CD4-positive, alpha-beta memory T cell (primary cell): ENCODE results near the gene KRTAP17-1. TPM values are rescaled to one million over a fixed set of nuclear protein-coding genes. Genes with fewer than 3 reads are reported as not detected.

Experiments
- CTCF ChIA-PET: fragments of 350-600 bp; sonication (Branson Sonifier 250); formaldehyde crosslinking; loops from one replicate; lab custom pipeline; 2021; ENCODE audit warnings: inconsistent platforms; ENCODE audit not compliant: partially characterized antibody; lab: Charles Lee
- POLR2A ChIA-PET: fragments of 350-600 bp; sonication (Branson Sonifier 250); formaldehyde crosslinking; loops from one replicate; lab custom pipeline; 2021; ENCODE audit not compliant: partially characterized antibody; lab: Charles Lee
- DNase-seq, 5 donors: peaks; one replicate each; pipeline versions ENCODE4 v3.0.0 to v3.0.0-alpha.2; 2020 to 2022; ENCODE audit warnings: mixed read lengths in 1 of 5
- H3K27ac ChIP-seq: one replicate; pipeline ENCODE4 v1.7.0; 2013; ENCODE audit warnings: low read depth, low read length
- H3K27me3 ChIP-seq: 2 replicates; pipeline ENCODE4 v1.7.0; 2013; ENCODE audit warnings: mild to moderate bottlenecking, low read length, moderate library complexity; ENCODE audit not compliant: insufficient read depth
- H3K36me3 ChIP-seq: 2 replicates; pipeline ENCODE4 v1.7.0; 2013; ENCODE audit warnings: mild to moderate bottlenecking, low read length, moderate library complexity; ENCODE audit not compliant: insufficient read depth
- H3K4me1 ChIP-seq: 2 replicates; pipeline ENCODE4 v1.7.0; 2013; ENCODE audit warnings: mild to moderate bottlenecking, low read length, moderate library complexity; ENCODE audit not compliant: insufficient read depth
- H3K4me3 ChIP-seq, 2 donors: one replicate each; pipeline ENCODE4 v1.7.0; 2013; ENCODE audit warnings: low read length in 2 of 2, mild to moderate bottlenecking in 1 of 2
- H3K9me3 ChIP-seq, 2 donors: one replicate each; pipeline ENCODE4 v1.7.0; 2013; ENCODE audit warnings: low read length in 2 of 2, control low read depth in 1 of 2; ENCODE audit not compliant: control insufficient read depth in 1 of 2
- H3K27ac Mint-ChIP-seq, 7 donors: one replicate each; pipeline ENCODE4 v1.8.0; 2020 to 2021; ENCODE audit warnings: mixed read lengths in 7 of 7, mild to moderate bottlenecking in 6 of 7, inconsistent platforms in 3 of 7, moderate library complexity in 3 of 7
- H3K27me3 Mint-ChIP-seq, 2 donors: one replicate each; pipeline ENCODE4 v1.8.0; 2020 to 2021; ENCODE audit warnings: mixed read lengths in 2 of 2
- H3K36me3 Mint-ChIP-seq, 2 donors: one replicate each; pipeline ENCODE4 v1.8.0; 2020 to 2021; ENCODE audit warnings: mixed read lengths in 2 of 2, inconsistent platforms in 1 of 2, mild to moderate bottlenecking in 1 of 2
- H3K4me1 Mint-ChIP-seq, 4 donors: one replicate each; pipeline ENCODE4 v1.8.0; 2020 to 2021; ENCODE audit warnings: mixed read lengths in 4 of 4, mild to moderate bottlenecking in 1 of 4
- H3K4me3 Mint-ChIP-seq, 8 donors: one replicate each; pipeline ENCODE4 v1.8.0; 2020 to 2021; ENCODE audit warnings: mixed read lengths in 8 of 8, mild to moderate bottlenecking in 7 of 8, moderate library complexity in 6 of 8, inconsistent platforms in 3 of 8
- H3K9me3 Mint-ChIP-seq, 8 donors: one replicate each; pipeline ENCODE4 v1.8.0; 2020 to 2021; ENCODE audit warnings: mixed read lengths in 8 of 8, mild to moderate bottlenecking in 5 of 8, inconsistent platforms in 3 of 8, moderate library complexity in 1 of 8
- intact Hi-C: fragments of 100-400 bp; cut with micrococcal nuclease; formaldehyde crosslinking; loops from one replicate; pipeline ENCODE4 v1.15.1; 2023
- polyA plus RNA-seq, 2 donors: library from polyadenylated mRNA; unstranded; fragments of 300-500 nt; fragmentation: Illumina TruSeq; gene quantifications; one replicate each; pipeline ENCODE4 v1.2.3, GENCODE V29; 2021
- total RNA-seq, 2 experiments: library from RNA; stranded (reverse); gene quantifications; one replicate each; pipeline ENCODE4 v1.2.3, GENCODE V29; 2021

KRTAP17-1 gene
- total and polyA plus RNA-seq, 4 experiments from 2014 or later = not detected

- peaks cover 52% of the 10 kb centered on the region for H3K4me1 ChIP-seq
- H3K4me1 Mint-ChIP-seq = peaks cover 23 to 58% (median 45%) of the 10 kb centered on the region in 4 donors
- no peaks in the 10 kb centered on the region for H3K36me3 ChIP-seq
- intact Hi-C loops = loop anchor here (2.0 to 5.0 kb wide), 8 partner anchors 17 to 520 kb away; partner anchors contain the start of gene KRTAP4-16
- DNase-seq = peak; percentile 39 to 65 (median 61)
- peak overlapping the region in 1 of 8 donors; percentile 67 for H3K4me3 Mint-ChIP-seq
- H3K27me3 Mint-ChIP-seq = no peaks in the 10 kb centered on the region
- H3K9me3 ChIP-seq = no peaks in the 10 kb centered on the region
- H3K27ac Mint-ChIP-seq = peak overlapping the region; percentile 85 to 92 (median 85)
- H3K27me3 ChIP-seq = no peaks in the 10 kb centered on the region
- peaks cover 2 to 3% of the 10 kb centered on the region in 2 donors for H3K36me3 Mint-ChIP-seq
- ChIA-PET POLR2A (interaction anchor here (0.8 to 6.7 kb wide), 13 partner anchors 10 to 367 kb away, joined by 3 to 59 read pairs (median 4); partner anchors contain the start of gene KRTAP16-1), CTCF (interaction anchor here (0.7 to 5.2 kb wide), 64 partner anchors 9 to 857 kb away, joined by 3 to 55 read pairs (median 4); partner anchors contain the start of genes KRT36, KRTAP16-1, KRTAP29-1 and KRTAP4-11)
- H3K4me3 ChIP-seq = no peak overlapping the region
- no peak overlapping the region for H3K27ac ChIP-seq
- peaks cover 0 to 20% (median 6%) of the 10 kb centered on the region in 8 donors for H3K9me3 Mint-ChIP-seq
These were observed 6.8 kb upstream of the KRTAP17-1 start for GRCh38 chr17:41322094-41322902.

- H3K4me3 Mint-ChIP-seq = no peak overlapping the region
- no peaks in the 10 kb centered on the region for H3K27me3 ChIP-seq
- no peak overlapping the region for H3K4me3 ChIP-seq
- H3K36me3 Mint-ChIP-seq = peaks cover 2 to 3% of the 10 kb centered on the region in 2 donors
- intact Hi-C loops = no loop called here
- H3K27me3 Mint-ChIP-seq = no peaks in the 10 kb centered on the region
- H3K9me3 ChIP-seq = no peaks in the 10 kb centered on the region
- H3K27ac ChIP-seq = no peak overlapping the region
- ChIA-PET CTCF (interaction anchor here (0.6 kb wide), 1 partner anchor 198 kb away, joined by 3 read pairs; no protein-coding TSS in a partner anchor), POLR2A (interaction anchor here (6.7 kb wide), 1 partner anchor 10 kb away, joined by 59 read pairs; the partner anchor contains the start of gene KRTAP16-1)
- H3K36me3 ChIP-seq = no peaks in the 10 kb centered on the region
- H3K4me1 ChIP-seq = peaks cover 15% of the 10 kb centered on the region
- peak overlapping the region in 1 of 7 donors; percentile 55 for H3K27ac Mint-ChIP-seq
- DNase-seq = no peak
- peaks cover 0 to 20% (median 6%) of the 10 kb centered on the region in 8 donors for H3K9me3 Mint-ChIP-seq
- H3K4me1 Mint-ChIP-seq = peaks cover 8 to 27% (median 17%) of the 10 kb centered on the region in 4 donors
These were observed 2.7 kb upstream of the KRTAP17-1 start for GRCh38 chr17:41318231-41318630.

- intact Hi-C loops = no loop called here
- Mint-ChIP-seq H3K9me3 (peaks cover 0 to 19% (median 6%) of the 10 kb centered on the region in 8 donors), H3K36me3 (peaks cover 2 to 3% of the 10 kb centered on the region in 2 donors), H3K27me3 (no peaks in the 10 kb centered on the region), H3K4me1 (peaks cover 8 to 23% (median 14%) of the 10 kb centered on the region in 4 donors), H3K27ac (peak overlapping the region in 2 of 7 donors; percentile 12 to 57), H3K4me3 (no peak overlapping the region)
- peaks cover 8% of the 10 kb centered on the region for H3K4me1 ChIP-seq
- no peaks in the 10 kb centered on the region for H3K9me3 ChIP-seq
- H3K4me3 ChIP-seq = no peak overlapping the region
- no peak overlapping the region for H3K27ac ChIP-seq
- no peaks in the 10 kb centered on the region for H3K36me3 ChIP-seq
- ChIA-PET CTCF (interaction anchor here (1.2 kb wide), 1 partner anchor 26 kb away, joined by 3 read pairs; no protein-coding TSS in a partner anchor), POLR2A (no interaction called here)
- DNase-seq = no peak
- H3K27me3 ChIP-seq = no peaks in the 10 kb centered on the region
These were observed 420 bp upstream of the KRTAP17-1 start for GRCh38 chr17:41315814-41316445.

- Mint-ChIP-seq H3K4me1 (peaks cover 45 to 68% (median 54%) of the 10 kb centered on the region in 4 donors), H3K4me3 (peak overlapping the region in 2 of 8 donors; percentile 31 to 60), H3K9me3 (no peaks in the 10 kb centered on the region), H3K27me3 (no peaks in the 10 kb centered on the region), H3K27ac (peak overlapping the region in 6 of 7 donors; percentile 6 to 98 (median 93)), H3K36me3 (no peaks in the 10 kb centered on the region)
- POLR2A ChIA-PET = no interaction called here
- no peaks in the 10 kb centered on the region for H3K9me3 ChIP-seq
- no peak overlapping the region for H3K27ac ChIP-seq
- DNase-seq = no peak
- H3K4me3 ChIP-seq = no peak overlapping the region
- CTCF ChIA-PET = interaction anchor here (4.0 kb wide), 1 partner anchor 11 kb away, joined by 26 read pairs; no protein-coding TSS in a partner anchor
- peaks cover 56% of the 10 kb centered on the region for H3K4me1 ChIP-seq
- intact Hi-C loops = no loop called here
- H3K27me3 ChIP-seq = no peaks in the 10 kb centered on the region
- no peaks in the 10 kb centered on the region for H3K36me3 ChIP-seq
These were observed 4.4 kb downstream of the KRTAP17-1 start for GRCh38 chr17:41311111-41311510.

- Mint-ChIP-seq H3K36me3 (no peaks in the 10 kb centered on the region), H3K27ac (peak within 1 kb of the TSS; percentile 96 to 98 (median 97)), H3K4me3 (peak within 1 kb of the TSS; percentile 65 to 82 (median 78)), H3K4me1 (peaks cover 55 to 63% (median 58%) of the 10 kb centered on the region in 4 donors), H3K27me3 (no peaks in the 10 kb centered on the region), H3K9me3 (no peaks in the 10 kb centered on the region)
- Histone ChIP-seq H3K36me3 (no peaks in the 10 kb centered on the region), H3K4me3 (peak within 1 kb of the TSS; percentile 5 to 41), H3K4me1 (peaks cover 59% of the 10 kb centered on the region), H3K9me3 (no peaks in the 10 kb centered on the region), H3K27ac (peak within 1 kb of the TSS; percentile 62), H3K27me3 (no peaks in the 10 kb centered on the region)
- ChIA-PET CTCF (interaction anchor here (0.8 to 3.4 kb wide), 12 partner anchors 8 to 399 kb away, joined by 3 to 55 read pairs (median 4); partner anchors contain the start of gene EIF1), POLR2A (interaction anchor here (0.6 to 3.1 kb wide), 27 partner anchors 12 to 387 kb away, joined by 3 to 75 read pairs (median 4); partner anchors contain the start of genes EIF1 and KRTAP4-6)
- intact Hi-C loops = loop anchor here (1.0 to 5.0 kb wide), 3 partner anchors 30 to 182 kb away; no protein-coding TSS in a partner anchor
- DNase-seq = peak in 1 of 5 donors; percentile 84
These were observed 6.6 kb downstream of the KRTAP17-1 start, which contains the start of gene KRTAP16-1 for GRCh38 chr17:41308918-41309359. KRTAP16-1 (minus strand) TSS chr17:41309309; CDS start chr17:41309253, 56 bp downstream.

- intact Hi-C loops = loop anchor here (1.0 to 5.0 kb wide), 3 partner anchors 31 to 181 kb away; no protein-coding TSS in a partner anchor
- Mint-ChIP-seq H3K36me3 (no peaks in the 10 kb centered on the region), H3K4me1 (peaks cover 54 to 63% (median 58%) of the 10 kb centered on the region in 4 donors), H3K27ac (peak overlapping the region; percentile 96 to 98 (median 97)), H3K4me3 (peak overlapping the region; percentile 65 to 82 (median 78)), H3K9me3 (no peaks in the 10 kb centered on the region), H3K27me3 (no peaks in the 10 kb centered on the region)
- no peaks in the 10 kb centered on the region for H3K36me3 ChIP-seq
- H3K4me3 ChIP-seq = peak overlapping the region in 1 of 2 donors; percentile 41
- ChIA-PET CTCF (interaction anchor here (0.8 to 3.4 kb wide), 12 partner anchors 8 to 399 kb away, joined by 3 to 55 read pairs (median 4); partner anchors contain the start of gene EIF1), POLR2A (interaction anchor here (0.7 to 3.1 kb wide), 26 partner anchors 9 to 388 kb away, joined by 3 to 75 read pairs (median 4); partner anchors contain the start of genes EIF1 and KRTAP4-6)
- no peaks in the 10 kb centered on the region for H3K9me3 ChIP-seq
- H3K27ac ChIP-seq = peak overlapping the region; percentile 62
- DNase-seq = peak; percentile 88 to 95 (median 92)
- H3K4me1 ChIP-seq = peaks cover 59% of the 10 kb centered on the region
- no peaks in the 10 kb centered on the region for H3K27me3 ChIP-seq
These were observed 7.1 kb downstream of the KRTAP17-1 start for GRCh38 chr17:41308251-41308917.
